Tongue (tissue), 2 donors: ENCODE results near the gene ERICH6B. TPM values are rescaled to one million over a fixed set of nuclear protein-coding genes. Genes with fewer than 3 reads are reported as not detected.
A peak's percentile ranks its signal among the peaks of the same experiment; 100 is the strongest.

ENCODE experiments used
- DNase-seq: peaks from one replicate; pipeline ENCODE4 v3.0.0-alpha.2; 2015
- total RNA-seq: library from RNA; depleted of rRNA; stranded (reverse); fragments of >200 nt; gene quantifications from one replicate; pipeline ENCODE4 v1.2.3, GENCODE V29; 2014

The ERICH6B gene
- total RNA-seq, 1 donor from 2014 or later = not detected

DNA sequence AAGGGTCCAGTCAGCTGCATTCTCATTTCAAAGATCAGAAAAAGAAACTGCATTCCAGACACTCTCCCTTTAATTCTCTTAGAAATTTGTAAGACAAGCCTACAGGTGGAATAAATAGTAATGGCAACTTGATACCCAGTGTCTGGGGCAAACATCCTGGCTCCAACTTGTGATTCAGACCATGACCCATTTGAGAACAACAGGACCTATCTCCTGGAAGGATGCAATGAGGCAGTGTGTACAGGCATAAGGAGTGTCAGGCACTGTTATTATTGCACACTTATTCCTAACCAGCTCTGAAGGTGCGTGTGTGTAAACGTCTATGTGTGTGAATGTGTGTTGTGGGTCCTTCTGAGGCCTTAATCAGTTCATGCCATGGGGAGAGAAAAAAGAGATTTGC, 13.9 kb downstream of the ERICH6B start:
- DNase-seq = no peak

GRCh38 chr13:45598597-45598996, 16.9 kb downstream of the ERICH6B start:
- DNase-seq = no peak

DNA sequence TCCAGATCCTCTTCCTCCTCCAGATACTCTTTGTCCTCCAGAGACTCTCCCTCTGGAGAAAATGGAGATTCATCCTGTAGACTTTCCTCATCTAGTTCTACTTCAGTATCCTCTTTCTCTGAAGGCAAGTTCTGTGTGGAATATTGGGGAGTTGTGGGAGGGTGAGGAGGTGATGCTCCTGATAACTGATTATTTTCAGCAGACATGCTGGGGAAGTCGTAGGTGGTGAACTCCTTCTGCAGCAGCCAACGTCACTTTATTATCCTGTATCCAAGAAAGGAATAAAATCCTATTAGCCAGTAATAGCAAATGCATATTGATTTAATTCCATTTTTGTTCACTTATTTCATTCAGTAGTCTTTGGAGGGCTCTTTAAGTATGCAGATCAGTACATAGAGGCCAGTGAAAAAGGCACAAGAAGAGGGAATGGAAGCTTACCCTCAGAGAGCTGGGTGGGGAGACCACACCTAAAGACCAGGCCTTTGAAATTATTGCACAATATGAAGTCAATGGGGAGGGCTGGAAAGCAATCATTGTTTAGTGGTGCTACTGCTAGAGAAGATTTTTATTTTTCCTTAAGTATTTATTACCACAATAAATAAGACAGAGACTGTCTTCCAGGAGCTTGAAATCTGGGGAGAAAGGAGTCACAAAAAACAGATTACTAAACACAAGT, 18.6 kb downstream of the ERICH6B start:
- DNase-seq = no peak

DNA sequence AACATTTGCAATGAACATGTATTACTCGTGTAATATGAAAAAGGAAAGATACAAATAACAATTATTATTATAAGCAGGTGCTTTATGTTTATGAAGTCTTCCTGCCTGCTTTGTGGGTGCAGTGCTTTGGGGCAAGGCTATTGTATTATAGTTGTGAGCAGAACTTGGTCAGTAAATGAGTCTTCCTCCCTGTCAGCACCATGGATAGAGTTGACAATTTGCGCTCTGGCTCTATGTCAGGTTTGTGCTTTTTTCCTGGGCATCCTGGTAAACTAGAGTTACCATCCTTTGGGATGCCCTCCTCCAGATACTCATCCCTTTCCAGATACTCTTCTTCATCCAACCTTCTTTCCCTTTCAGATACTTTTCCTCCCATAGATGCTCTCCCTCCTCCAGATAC, 19.6 kb downstream of the ERICH6B start:
- no peak for DNase-seq

DNA sequence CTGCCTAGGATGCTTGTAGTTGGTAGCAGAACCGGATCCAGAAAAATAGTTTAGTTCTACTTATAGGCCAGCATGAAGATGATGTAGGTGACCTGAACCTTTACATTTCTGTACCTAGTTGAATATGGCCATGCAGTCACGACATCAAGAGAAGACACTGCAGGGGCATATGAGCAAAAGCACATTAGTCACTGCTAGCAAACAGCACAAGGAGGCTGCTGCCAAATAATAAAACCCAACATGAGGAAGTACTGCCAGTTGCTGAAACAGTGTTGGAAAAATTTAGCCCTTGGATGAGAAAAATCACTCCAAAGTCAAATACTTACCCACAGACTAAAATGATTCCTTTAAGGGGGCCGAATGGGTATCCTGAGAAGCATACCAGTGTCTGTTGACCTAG, 20.8 kb downstream of the ERICH6B start:
- no peak for DNase-seq

- DNase-seq = no peak
Observed at GRCh38 chr13:45594227-45594626, 21.3 kb downstream of the ERICH6B start.

- no peak for DNase-seq
Observed at GRCh38 chr13:45592758-45593157, 22.8 kb downstream of the ERICH6B start.

- DNase-seq = no peak
Observed at GRCh38 chr13:45590066-45590465, 25.5 kb downstream of the ERICH6B start.

DNA sequence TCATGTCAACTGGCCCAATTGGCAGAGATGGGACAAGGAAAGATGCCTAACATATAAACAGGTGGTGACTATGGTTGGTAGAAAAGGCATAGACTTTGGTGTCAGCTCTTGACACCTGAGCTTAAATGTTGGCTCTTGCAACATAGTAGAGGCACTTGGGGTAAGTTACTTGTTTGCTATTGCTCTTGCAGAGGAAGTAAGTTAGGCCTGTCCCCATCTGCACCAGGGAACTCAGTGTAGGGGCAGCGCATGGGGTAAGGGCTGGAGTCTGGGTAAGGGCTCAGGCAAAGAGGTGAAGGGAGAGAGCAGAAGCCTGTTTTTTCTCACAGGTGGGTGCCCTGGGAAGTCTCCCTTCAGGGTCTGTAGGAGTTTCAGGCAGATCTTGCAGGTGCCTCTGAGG, 27.6 kb downstream of the ERICH6B start:
- no peak for DNase-seq

DNA sequence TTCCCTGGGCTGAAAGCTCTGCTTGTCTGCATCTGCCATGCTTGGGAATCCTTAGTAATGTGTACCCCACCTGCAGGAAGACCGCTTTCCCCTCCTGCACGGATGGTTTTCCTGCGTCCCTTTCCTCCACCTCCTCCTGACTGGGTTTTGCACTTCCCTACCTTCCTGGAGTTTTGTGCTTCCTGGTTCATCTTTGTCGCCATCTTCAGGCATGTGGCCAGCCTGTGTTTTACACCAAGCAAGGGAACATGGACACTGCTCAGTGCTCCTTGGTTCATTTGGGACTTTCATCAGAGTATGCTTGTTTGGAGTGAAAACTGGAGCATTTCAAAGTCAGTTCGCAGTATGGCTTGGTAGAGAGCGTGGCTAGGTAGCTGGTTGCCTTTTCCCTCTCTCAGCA, 30.7 kb downstream of the ERICH6B start:
- no peak for DNase-seq

- DNase-seq = no peak
Observed at GRCh38 chr13:45582408-45583076, 33.0 kb downstream of the ERICH6B start.

DNA sequence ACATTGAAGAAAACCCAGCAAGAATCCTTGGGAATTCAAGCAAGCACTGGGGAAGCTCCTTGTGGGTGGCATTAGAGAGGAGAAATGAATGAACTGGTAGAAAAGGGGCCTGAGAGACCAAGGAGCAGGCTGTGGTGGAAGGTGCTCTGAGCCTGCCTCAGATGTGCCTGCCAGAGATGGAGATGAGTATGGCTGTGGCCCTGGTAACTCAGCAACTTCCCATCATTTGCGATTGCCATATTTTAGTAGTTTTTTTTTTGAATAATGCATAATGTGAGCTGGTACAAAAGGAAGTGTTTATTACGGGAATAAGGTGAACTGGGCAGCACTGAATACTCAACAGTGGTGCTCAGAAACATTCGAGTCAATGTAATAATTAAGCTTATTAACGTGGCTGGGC, 39.1 kb downstream of the ERICH6B start:
- no peak for DNase-seq

DNA sequence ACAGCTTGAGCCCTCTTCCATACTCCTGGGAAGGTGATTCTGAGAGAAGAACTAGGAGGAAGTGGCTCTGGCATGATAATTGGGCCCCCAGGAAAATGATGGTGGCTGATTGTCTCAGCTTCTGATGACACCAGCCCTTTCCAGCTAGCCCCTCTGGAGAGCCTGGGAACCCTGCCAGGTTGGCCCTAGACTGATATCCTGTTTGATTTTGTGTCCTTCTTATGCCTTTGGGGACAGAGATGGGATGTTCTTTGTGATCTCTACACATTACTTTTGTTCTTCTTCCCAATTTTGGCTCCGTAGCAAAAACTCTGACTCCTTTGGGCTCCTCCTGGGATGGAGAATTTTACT, 39.7 kb downstream of the ERICH6B start:
- no peak for DNase-seq

- no peak for DNase-seq
Observed at GRCh38 chr13:45575146-45575829, 40.3 kb downstream of the ERICH6B start.

DNA sequence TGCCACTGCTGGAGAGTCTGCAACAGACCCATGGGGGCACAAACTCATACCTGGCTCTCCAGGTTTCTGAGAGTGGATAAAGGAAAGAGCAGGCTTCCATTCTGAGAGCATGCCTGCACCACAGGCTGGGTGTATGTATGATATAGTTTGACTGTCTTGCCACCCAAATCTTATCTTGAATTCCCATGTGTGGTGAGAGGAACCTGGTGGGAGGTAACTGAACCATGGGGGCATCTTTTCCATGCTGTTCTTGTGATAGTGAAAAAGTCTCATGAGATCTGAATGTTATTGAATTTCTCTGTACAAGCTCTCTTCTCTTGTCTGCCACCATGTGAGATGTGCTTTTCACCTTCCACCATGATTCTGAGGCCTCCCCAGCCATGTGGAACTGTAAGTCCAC, 50.2 kb downstream of the ERICH6B start:
- no peak for DNase-seq

DNA sequence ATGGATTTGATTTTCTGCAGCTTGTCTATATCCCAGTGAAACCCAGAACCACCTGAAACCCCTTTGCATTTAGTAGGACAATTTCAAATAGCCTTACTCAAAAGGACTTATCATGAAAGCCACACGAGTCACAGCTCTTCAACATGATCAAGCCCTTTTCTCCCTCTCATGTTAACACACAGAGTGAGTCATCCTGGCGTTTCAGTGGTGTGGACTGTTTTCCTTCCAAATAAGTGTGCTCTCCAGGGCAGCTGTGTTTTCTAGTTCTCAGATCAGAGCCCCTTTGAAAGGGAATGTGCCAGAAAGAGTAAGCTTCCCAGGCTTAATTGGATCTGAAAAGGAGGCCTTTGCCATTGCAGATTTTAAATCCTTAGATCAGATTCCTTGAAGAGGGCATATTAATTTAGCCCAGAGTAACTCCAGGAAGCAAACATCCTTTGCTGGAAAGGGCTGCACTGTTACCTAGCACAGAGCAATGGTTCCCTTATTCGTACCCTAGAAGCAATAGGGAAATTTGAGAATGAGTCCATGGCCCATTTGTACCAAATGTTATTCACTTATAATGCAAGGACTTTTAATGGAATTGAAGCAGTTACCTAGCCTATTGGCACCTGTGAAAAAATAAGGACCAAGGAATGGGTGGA, 51.3 kb downstream of the ERICH6B start:
- DNase-seq = peak; percentile 68

GRCh38 chr13:45554604-45555109, 60.9 kb downstream of the ERICH6B start:
- no peak for DNase-seq

GRCh38 chr13:45548281-45548680, 67.3 kb downstream of the ERICH6B start:
- DNase-seq = no peak

DNA sequence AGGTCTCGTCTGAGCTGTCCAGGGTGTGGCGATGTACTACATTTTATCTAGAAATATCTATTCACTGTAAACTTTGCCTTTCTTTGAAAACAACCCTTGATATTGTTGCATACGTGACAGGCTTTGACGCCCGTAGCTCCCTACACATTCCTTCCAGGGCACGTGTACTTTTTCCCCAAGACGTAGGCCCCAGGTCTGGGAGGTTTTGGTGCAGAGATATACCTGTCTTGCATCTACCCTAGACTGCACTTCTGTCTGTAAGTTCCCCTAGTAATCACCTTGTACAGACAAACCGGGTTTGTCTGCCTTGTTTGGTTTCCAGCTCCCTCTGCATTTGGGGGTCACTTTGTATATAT, 69.2 kb downstream of the ERICH6B start:
- DNase-seq = no peak

DNA sequence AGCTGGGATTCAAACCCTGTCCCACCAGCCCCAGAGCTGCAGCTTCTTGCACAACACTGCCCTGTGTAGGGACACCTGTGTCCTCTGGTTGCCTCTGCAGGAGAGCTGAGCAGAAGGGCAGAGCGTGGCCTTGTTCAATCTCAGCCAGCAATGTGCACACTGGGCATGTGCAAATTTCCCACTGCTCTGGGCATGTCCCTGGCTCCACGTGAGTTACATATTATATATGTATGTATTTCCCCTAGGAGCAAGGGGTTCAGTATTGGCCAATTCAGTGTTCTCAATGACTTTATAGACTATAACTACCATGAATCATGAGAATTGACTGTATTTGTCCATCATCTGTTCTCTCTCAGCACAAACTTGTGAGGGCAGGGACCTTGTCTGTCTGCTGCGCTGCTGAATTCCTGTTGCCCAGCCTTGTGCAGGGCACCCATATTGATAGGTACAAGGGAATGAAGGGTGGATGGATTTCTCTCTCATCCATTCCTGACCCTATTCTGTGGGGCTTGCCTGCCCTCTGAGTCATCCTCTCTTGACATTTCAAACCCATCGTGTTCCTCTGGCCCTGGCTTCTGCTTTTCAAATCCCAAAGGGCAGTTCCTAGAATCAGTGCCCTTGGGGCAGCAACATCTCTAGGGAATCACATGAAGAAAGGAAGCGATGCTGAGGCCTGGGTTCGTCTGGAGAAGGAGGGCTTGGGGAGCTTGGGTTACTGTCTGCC, 69.7 kb downstream of the ERICH6B start:
- DNase-seq = no peak

- no peak for DNase-seq
Observed at GRCh38 chr13:45544520-45544919, 71.0 kb downstream of the ERICH6B start.

GRCh38 chr13:45542878-45543277, 72.7 kb downstream of the ERICH6B start:
- no peak for DNase-seq
